Loucy (cell line): ENCODE data around the gene HSD17B8.

ENCODE experiments used
- H2AFZ ChIP-seq: fragments of 200-600 bp; sonication (generic); 2 replicates; pipeline ENCODE4 v1.6.0; 2016; ENCODE audit warnings: antibody characterized with exemption, mild to moderate bottlenecking, low read length, moderate library complexity
- H3F3A ChIP-seq: fragments of 200-600 bp; 2 replicates; pipeline ENCODE4 v1.6.0; 2016; ENCODE audit warnings: antibody characterized with exemption, low read depth, mild to moderate bottlenecking
- H3K27me3 ChIP-seq: fragments of 200-600 bp; sonication (generic); 2 replicates; pipeline ENCODE4 v1.6.1; 2014; ENCODE audit warnings: low read length, mild to moderate bottlenecking; ENCODE audit not compliant: insufficient read depth, poor library complexity, severe bottlenecking
- H3K36me3 ChIP-seq: fragments of 200-600 bp; sonication (generic); 2 replicates; pipeline ENCODE4 v1.6.1; 2016; ENCODE audit warnings: low read length; ENCODE audit not compliant: insufficient read depth
- H3K4me1 ChIP-seq: fragments of 200-600 bp; sonication (generic); 2 replicates; pipeline ENCODE4 v1.5.1; 2014; ENCODE audit warnings: low read length, mild to moderate bottlenecking; ENCODE audit not compliant: insufficient read depth, poor library complexity, severe bottlenecking
- H3K4me2 ChIP-seq: fragments of 200-600 bp; sonication (generic); 2 replicates; pipeline ENCODE4 v1.6.0; 2014; ENCODE audit warnings: antibody characterized with exemption, low read length, low read depth, mild to moderate bottlenecking; ENCODE audit not compliant: poor library complexity, severe bottlenecking
- H3K4me3 ChIP-seq: fragments of 200-600 bp; sonication (generic); 2 replicates; pipeline ENCODE4 v1.5.1; 2014; ENCODE audit warnings: low read length, mild to moderate bottlenecking, mixed read lengths; ENCODE audit not compliant: poor library complexity, severe bottlenecking
- H3K79me2 ChIP-seq: fragments of 200-600 bp; sonication (generic); 2 replicates; pipeline ENCODE4 v1.6.1; 2014; ENCODE audit warnings: low read length; ENCODE audit not compliant: insufficient read depth
- H3K9ac ChIP-seq: fragments of 200-600 bp; sonication (generic); 2 replicates; pipeline ENCODE4 v1.6.0; 2014; ENCODE audit warnings: mild to moderate bottlenecking, low read depth, low read length, moderate library complexity; ENCODE audit not compliant: poor library complexity, severe bottlenecking
- H3K9me2 ChIP-seq: fragments of 200-600 bp; sonication (generic); replicated peaks from 2 replicates; pipeline ENCODE4 v1.6.1; 2016; ENCODE audit warnings: low read depth, low read length, mixed read lengths
- H3K9me3 ChIP-seq: fragments of 200-600 bp; sonication (generic); 2 replicates; pipeline ENCODE4 v1.6.1; 2014; ENCODE audit warnings: mild to moderate bottlenecking, antibody characterized with exemption, low read length, low read depth; ENCODE audit not compliant: insufficient read depth
- H4K20me1 ChIP-seq: fragments of 200-600 bp; sonication (generic); 2 replicates; pipeline ENCODE4 v1.6.0; 2014; ENCODE audit warnings: antibody characterized with exemption, low read length, mild to moderate bottlenecking; ENCODE audit not compliant: insufficient read depth, poor library complexity, severe bottlenecking
- CTCF ChIP-seq: fragments of 200-600 bp; sonication (generic); conservative IDR thresholded peaks from 2 replicates; pipeline ENCODE4 v1.5.1; 2014; ENCODE audit warnings: mild to moderate bottlenecking, antibody characterized with exemption, low read length
- EZH2phosphoT487 ChIP-seq: fragments of 200-600 bp; IDR thresholded peaks from 2 replicates; pipeline ENCODE4 v1.6.1; 2018; ENCODE audit warnings: antibody characterized with exemption, mild to moderate bottlenecking, moderate library complexity, borderline replicate concordance

HSD17B8 gene

GRCh38 chr6:33211136-33211535 lies 6.7 kb downstream of the HSD17B8 start:
- H3K4me2 ChIP-seq, result no peak overlapping the region
- peaks cover 12% of the 10 kb centered on the region; the same call in 1 of the 2 replicates for H3K79me2 ChIP-seq
- no peaks in the 10 kb centered on the region for H3K9me3 ChIP-seq
- no peak overlapping the region for H3K9ac ChIP-seq
- no peak for TF ChIP-seq CTCF
- no peak for TF ChIP-seq EZH2phosphoT487
- H3K4me1 ChIP-seq, result peaks cover 13% of the 10 kb centered on the region
- H3F3A ChIP-seq, result no peaks in the 10 kb centered on the region
- no peak overlapping the region for H3K4me3 ChIP-seq
- H4K20me1 ChIP-seq, result no peaks in the 10 kb centered on the region
- no peak overlapping the region for H2AFZ ChIP-seq
- H3K36me3 ChIP-seq, result no peaks in the 10 kb centered on the region
- no peaks in the 10 kb centered on the region for H3K9me2 ChIP-seq
- no peaks in the 10 kb centered on the region for H3K27me3 ChIP-seq

- no peaks in the 10 kb centered on the region for H3K9me3 ChIP-seq
- TF ChIP-seq EZH2phosphoT487 (no peak), CTCF (0 out of 2 replicates have a peak, but pooled peaks have one; percentile 15)
- no peaks in the 10 kb centered on the region for H3K9me2 ChIP-seq
- H3F3A ChIP-seq, result no peaks in the 10 kb centered on the region
- H3K9ac ChIP-seq, result no peak overlapping the region
- no peaks in the 10 kb centered on the region for H4K20me1 ChIP-seq
- H3K4me1 ChIP-seq, result peaks cover 13% of the 10 kb centered on the region
- H2AFZ ChIP-seq, result no peak overlapping the region
- H3K79me2 ChIP-seq, result peaks cover 12% of the 10 kb centered on the region; the same call in 1 of the 2 replicates
- H3K4me3 ChIP-seq, result no peak overlapping the region
- no peaks in the 10 kb centered on the region for H3K27me3 ChIP-seq
- H3K36me3 ChIP-seq, result no peaks in the 10 kb centered on the region
- H3K4me2 ChIP-seq, result no peak overlapping the region
Observed at GRCh38 chr6:33211666-33212422, 7.4 kb downstream of the HSD17B8 start.

GRCh38 chr6:33212857-33213165 lies 8.4 kb downstream of the HSD17B8 start:
- TF ChIP-seq CTCF (no peak), EZH2phosphoT487 (no peak)
- Histone ChIP-seq H3K36me3 (no peaks in the 10 kb centered on the region), H3F3A (no peaks in the 10 kb centered on the region), H2AFZ (no peak overlapping the region), H3K27me3 (no peaks in the 10 kb centered on the region), H3K9ac (no peak overlapping the region), H3K79me2 (peaks cover 9% of the 10 kb centered on the region; the same call in 1 of the 2 replicates), H3K4me3 (no peak overlapping the region), H3K4me2 (no peak overlapping the region), H3K9me3 (no peaks in the 10 kb centered on the region), H4K20me1 (no peaks in the 10 kb centered on the region), H3K9me2 (no peaks in the 10 kb centered on the region), H3K4me1 (peaks cover 10% of the 10 kb centered on the region)
